ENCODE data around the gene PCAT6.
A peak's percentile ranks its signal among the peaks of the same experiment; 100 is the strongest.
"Not testable (repeated sequence)": the region's sequence is repeated elsewhere in the genome, so short reads cannot be mapped to it uniquely, and the experiment has no call there.

PCAT6 gene

DNA sequence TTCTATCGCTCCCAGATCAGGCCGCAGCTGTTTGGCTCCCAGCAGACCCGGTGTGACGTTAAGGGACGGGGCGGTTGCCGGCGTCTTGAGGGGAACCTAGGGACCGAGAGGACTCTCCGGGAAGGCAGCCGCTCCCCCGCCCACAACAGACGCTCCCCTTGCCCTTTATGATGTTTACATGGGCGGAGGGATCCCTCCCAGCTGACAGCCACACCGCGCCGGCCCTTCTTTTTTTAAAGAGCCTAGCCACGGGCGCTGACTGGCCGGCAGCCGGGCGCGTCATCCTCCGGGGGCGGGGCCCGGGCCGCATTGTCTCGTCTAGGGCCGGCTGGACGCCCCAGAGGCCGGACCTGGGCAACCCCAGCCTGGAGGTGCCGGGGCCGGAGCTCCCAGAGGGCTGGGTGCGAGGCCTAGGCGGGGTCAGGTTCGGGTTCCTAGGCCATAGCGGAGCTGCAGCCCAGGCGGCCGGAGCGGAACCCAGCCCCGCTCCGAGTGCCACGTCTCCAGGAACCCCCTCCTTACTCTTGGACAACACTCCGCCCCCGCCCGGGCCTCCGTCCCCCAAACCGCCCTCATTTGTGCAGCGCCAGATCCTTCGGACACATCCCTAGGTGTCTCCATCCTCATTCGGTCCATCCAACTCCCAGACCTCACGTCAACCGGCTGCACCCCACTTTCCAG lies at the start of gene PCAT6:
Gene PCAT6 (plus strand): TSS at position 340 of the 681 bp plus-strand sequence.
- DNase-seq = peak; percentile 92

- no peak for DNase-seq
Measured at GRCh38 chr1:202762019-202762418, 48.7 kb upstream of the PCAT6 start.

DNA sequence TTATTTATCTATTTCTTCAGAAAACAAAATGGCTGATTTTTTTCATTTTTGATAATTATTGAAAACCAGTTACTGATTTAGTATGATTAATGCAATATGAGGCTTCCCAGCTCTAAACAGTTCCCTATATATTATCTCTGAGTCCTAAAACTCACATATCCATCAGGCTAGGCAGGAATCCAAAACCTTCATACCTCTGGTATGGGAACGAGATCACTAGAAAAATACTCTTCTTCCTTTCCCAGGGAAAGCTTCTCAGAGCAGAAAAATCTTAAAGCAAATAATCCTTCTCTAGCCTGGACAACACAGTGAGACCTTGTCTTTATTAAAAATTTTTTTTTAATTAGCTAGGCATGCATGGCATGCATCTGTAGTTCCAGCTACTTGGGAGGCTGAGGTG lies 45.0 kb upstream of the PCAT6 start:
- DNase-seq = no peak

DNA sequence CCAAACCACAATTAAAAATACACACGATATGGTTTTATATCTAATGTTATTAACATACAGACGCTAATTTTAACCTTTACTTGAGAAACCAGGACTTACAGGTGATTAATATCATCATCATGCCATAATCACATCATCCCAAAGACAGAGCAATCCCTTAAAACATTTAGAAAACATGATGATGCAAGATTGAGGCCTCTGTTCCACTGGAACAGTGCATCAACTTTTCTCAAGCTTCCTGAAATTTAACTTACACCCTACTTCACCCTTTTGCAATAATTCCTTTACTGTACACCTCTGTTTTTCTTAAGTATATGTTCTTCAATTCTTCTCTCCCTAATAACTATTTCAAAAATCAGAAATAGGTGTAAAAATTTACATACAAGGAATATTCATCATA lies 40.6 kb upstream of the PCAT6 start:
- DNase-seq = no peak

DNA sequence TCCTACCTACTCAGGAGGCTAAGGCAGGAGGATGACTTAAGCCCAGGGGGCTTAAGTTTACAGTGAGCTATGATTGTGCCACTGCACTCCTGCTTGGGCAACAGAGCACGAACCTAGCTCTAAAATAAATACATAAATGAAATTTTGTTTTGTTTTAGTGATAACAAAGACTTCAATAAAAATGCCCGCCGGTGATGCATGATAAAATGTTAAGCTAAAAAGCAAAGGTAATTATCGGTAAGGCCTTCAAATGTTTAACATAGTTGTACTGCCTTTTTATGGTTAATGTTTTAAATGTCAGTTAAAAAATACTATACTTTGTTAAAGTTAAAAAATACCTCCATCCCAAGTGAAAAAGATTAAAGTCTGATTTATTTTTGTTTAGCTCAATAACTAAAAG lies 29.6 kb upstream of the PCAT6 start:
- DNase-seq = no peak

DNA sequence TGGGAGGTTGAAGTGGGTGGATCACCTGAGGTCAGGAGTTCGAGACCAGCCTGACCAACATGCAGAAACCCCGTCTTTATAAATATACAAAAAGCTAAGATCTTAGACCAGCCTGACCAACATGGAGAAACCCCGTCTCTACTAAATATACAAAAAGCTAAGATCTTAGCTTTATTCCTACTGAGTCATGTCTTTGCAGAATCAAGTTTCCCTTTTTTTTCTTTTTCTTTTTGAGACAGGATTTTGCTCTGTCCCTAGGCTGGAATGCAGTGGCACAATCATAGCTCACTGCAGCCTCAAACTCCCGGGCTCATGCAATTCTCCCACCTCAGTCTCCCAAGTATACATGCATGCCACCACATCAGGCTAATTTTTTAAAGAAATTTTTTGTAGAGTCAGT lies 23.9 kb upstream of the PCAT6 start:
- no peak for DNase-seq

- no peak for DNase-seq
Measured at GRCh38 chr1:202788800-202789199, 22.0 kb upstream of the PCAT6 start.

DNA sequence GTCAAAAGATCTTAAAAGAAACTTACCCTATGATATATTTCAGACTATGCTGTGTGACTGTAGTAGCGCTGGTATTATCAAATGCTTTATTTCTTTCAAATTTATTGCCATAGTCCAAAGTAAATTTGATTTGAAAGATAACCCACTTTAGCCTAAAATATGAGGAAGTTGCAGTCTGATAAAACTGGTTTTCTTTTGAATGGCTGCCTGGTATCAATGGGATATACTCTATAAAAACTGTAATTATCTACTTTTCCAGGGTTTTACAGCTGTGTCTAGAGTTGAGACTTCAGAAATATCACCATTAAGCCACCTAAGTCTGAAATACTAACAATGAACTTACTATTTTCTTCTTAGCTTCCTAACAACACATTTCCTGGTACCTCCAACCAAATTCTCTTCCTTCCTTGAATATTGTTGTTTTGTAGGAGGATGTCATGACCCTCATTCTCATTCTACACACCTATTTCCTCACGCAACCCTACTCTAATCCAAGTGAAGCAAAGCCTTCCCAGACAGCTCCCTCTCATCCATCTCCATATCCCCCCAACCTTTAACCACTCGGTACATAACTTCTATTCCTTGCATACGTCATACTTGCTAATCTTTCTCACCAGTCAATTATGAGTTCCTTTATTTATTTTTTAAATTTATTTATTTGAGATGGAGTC lies 19.5 kb upstream of the PCAT6 start:
- DNase-seq = no peak

- no peak for DNase-seq
Measured at GRCh38 chr1:202794051-202794740, 16.6 kb upstream of the PCAT6 start.

DNA sequence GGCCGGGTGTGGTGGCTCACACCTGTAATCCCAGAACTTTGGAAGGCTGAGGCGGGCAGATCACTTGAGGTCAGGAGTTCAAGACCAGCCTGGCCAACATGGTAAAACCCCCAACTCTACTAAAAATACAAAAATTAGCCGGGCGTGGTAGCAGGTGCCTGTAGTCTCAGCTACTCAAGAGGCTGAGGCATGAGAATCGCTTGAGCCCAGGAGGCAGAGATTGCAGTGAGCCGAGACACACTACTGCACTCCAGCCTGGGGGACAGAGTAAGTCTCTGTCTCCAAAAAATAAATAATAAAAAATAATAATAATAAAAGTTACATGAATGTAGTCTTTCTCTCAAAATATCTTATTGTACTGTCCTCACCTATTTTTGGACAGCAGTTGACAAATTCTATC lies 15.8 kb upstream of the PCAT6 start:
- DNase-seq = not testable (repeated sequence)

- no peak for DNase-seq
Measured at GRCh38 chr1:202796670-202797069, 14.1 kb upstream of the PCAT6 start.

DNA sequence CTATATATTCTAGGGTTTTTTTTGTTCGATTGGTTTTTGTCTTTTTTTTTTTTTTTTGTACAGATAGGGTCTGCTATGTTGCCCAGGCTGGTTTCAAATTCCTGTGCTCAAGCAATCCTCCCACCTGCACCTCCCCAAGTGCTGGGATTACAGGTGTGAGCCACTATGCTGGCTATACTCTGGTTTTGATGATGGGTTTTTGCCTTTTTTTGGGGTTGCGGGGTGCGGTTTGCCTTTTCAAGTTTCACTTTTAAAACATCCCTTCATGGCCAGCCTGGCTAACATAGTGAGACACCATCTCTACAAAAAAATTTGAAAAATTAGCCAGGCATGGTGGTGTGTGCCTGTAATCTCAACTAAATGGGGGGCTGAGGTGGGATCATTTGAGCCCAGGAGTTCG lies 12.5 kb upstream of the PCAT6 start:
- no peak for DNase-seq

- no peak for DNase-seq
Measured at GRCh38 chr1:202798792-202799331, 11.9 kb upstream of the PCAT6 start.

DNA sequence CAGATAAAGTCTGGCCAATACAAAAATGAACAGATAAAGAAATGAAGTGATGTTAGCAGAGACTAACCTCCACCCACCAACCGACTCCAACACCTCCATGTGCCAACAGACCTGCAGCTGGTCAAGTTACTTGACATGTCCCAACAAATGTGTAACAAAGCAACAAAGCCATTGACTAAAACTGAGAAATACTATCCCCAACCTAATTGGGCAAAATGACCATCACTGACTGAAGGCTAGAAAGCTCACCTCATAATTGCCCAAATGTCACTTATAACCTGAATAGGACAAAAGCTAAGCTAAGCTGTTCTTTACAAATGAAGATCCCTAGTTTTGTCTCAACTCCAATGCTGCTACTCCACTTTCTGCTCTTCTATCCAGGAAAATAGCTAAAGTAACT lies 10.0 kb upstream of the PCAT6 start:
- DNase-seq = no peak

- DNase-seq = no peak
Measured at GRCh38 chr1:202801175-202801574, 9.6 kb upstream of the PCAT6 start.

- no peak for DNase-seq
Measured at GRCh38 chr1:202802034-202802433, 8.7 kb upstream of the PCAT6 start.

DNA sequence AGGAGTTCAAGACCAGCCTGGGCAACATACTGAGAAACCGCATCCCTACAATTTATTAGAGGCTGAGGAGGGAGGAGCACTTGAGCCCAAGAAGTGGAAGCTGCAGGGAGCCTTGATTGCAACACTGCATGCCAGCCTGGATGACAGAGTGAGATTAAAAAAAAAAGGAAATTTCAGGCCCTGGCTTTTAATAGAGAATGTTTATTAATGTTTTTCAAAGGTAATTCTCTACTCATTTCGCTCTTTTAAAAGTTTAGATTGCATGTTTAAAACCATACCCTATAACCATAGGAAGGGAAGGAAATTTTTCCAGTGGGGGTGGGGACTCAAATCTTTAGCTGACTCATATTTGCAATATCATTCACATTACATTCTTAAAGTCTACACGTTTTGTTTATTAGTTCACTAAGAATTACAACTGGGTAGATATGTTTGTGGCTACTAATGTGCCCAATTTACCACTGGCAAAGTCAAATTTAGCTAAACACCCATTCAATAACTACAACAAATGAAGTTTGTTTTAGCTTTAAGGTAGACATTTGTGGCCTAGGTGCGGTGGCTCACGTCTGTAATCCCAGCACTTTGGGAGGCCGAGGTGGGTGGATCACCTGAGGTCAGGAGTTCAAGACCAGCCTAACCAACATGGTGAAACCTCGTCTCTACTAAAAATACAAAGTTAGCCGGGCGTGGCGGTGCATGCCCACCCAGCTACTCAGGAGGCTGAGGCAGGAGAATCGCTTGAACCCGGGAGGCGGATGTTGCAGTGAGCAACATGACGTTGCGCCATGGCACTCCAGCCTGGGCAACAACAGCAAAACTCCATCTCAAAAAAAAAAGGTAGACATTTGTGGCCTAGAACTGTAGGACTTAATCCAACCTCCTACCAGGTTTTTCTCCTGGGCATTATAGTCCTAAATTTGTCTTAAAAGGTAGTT lies 7.5 kb upstream of the PCAT6 start:
- DNase-seq = no peak

DNA sequence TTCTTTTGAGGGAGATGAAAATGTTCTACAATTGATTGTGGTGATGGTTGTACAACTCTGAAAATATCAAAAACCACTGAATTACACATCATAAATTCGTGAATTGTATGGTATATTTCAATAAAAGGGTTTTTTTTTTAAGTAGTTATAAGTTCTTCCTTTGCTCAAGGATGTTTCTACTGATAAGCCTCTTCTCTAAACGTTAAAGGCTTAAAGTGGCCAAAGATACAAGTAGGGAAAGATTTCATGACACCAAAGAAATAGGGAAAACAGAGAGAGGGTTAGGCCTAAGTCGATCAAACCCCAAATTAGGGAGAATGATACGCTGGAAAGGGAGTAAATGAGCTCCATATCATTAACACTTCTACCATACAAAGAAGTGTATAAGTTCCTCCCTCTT lies 6.6 kb upstream of the PCAT6 start:
- no peak for DNase-seq

- no peak for DNase-seq
Measured at GRCh38 chr1:202805886-202806844, 4.6 kb upstream of the PCAT6 start.

- peak; percentile 70 for DNase-seq
Measured at GRCh38 chr1:202806845-202807450, 3.8 kb upstream of the PCAT6 start.

DNA sequence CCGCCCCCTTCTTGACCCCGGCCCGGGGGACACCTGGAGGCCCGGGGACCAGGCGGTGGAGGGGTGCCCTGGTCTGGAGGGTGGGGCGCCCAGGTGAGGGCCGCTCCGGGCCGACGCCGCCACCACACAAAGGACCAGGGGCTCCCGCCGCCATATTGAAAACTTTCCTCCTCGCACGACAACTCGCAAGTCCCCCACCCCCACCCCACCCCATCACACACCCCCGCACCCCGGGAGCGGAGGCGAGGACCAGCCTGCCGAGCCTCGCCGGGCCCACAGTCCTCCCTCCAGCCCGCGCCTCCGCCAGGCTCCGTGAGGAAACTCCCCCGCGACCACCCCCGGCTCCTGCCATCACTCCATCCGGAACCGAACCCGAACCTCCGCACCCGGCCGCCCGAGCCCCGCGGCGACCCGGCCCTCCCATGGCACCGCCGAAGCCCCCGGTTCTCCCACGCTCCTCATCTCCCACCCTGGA lies 3.3 kb upstream of the PCAT6 start:
- DNase-seq = peak; percentile 72

All from activated CD8-positive, alpha-beta memory T cell treated with anti-CD3 and anti-CD28 coated beads, Interleukin-2, amount 50 U/mL, for 48 hours (primary cell).